Mesenchymal stem cell (in vitro differentiated cells and primary cell): Measurements from ENCODE around the gene SH2D4B.

ENCODE experiments used
- DNase-seq: peaks from one replicate; pipeline ENCODE4 v3.0.0-alpha.2; 2013
- H2AFZ ChIP-seq: one replicate; pipeline ENCODE4 v1.6.1; 2013; ENCODE audit warnings: low read depth, mild to moderate bottlenecking, control low read depth, inconsistent platforms, low read length, moderate library complexity
- H2AK5ac ChIP-seq: 2 replicates; pipeline ENCODE4 v1.6.1; 2013; ENCODE audit warnings: low read length, moderate library complexity, mild to moderate bottlenecking, inconsistent platforms; ENCODE audit not compliant: severe bottlenecking
- H2BK120ac ChIP-seq: one replicate; pipeline ENCODE4 v1.6.1; 2013; ENCODE audit warnings: low read depth, mild to moderate bottlenecking, inconsistent platforms, low read length, moderate library complexity
- H2BK12ac ChIP-seq, 2 experiments: one replicate each; pipeline ENCODE4 v1.6.1; 2013; ENCODE audit warnings: inconsistent platforms in 2 of 2, low read length in 2 of 2, mild to moderate bottlenecking in 2 of 2, moderate library complexity in 2 of 2, control low read depth in 1 of 2
- H2BK15ac ChIP-seq: one replicate; pipeline ENCODE4 v1.6.1; 2013; ENCODE audit warnings: mild to moderate bottlenecking, low read depth, inconsistent platforms; ENCODE audit not compliant: poor library complexity, severe bottlenecking
- H2BK5ac ChIP-seq: 2 replicates; pipeline ENCODE4 v1.6.1; 2013; ENCODE audit warnings: low read depth, mild to moderate bottlenecking, low read length, control low read depth, inconsistent platforms; ENCODE audit not compliant: poor library complexity, severe bottlenecking
- H3K14ac ChIP-seq, 2 experiments: one replicate each; pipeline ENCODE4 v1.6.1; 2013; ENCODE audit warnings: inconsistent platforms in 2 of 2, low read length in 2 of 2, control low read depth in 1 of 2, mild to moderate bottlenecking in 1 of 2, moderate library complexity in 1 of 2
- H3K18ac ChIP-seq, 2 experiments: one replicate each; pipeline ENCODE4 v1.6.1; 2013; ENCODE audit warnings: inconsistent platforms in 2 of 2, low read length in 2 of 2, control low read depth in 1 of 2, low read depth in 1 of 2, mild to moderate bottlenecking in 1 of 2
- H3K23ac ChIP-seq, 2 experiments: one replicate each; pipeline ENCODE4 v1.6.1; 2013; ENCODE audit warnings: inconsistent platforms in 2 of 2, low read length in 2 of 2, mild to moderate bottlenecking in 2 of 2, moderate library complexity in 2 of 2, control low read depth in 1 of 2
- H3K27ac ChIP-seq: 2 replicates; pipeline ENCODE4 v1.5.1; 2013; ENCODE audit warnings: mild to moderate bottlenecking, moderate library complexity, low read length, control low read depth, inconsistent platforms; ENCODE audit not compliant: poor library complexity, severe bottlenecking
- H3K27me3 ChIP-seq, 2 experiments: 2 replicates each; pipeline versions ENCODE4 v1.6.1 to v1.7.0; 2013; ENCODE audit warnings: low read length in 2 of 2, mild to moderate bottlenecking in 2 of 2, moderate library complexity in 2 of 2, control low read depth in 1 of 2, inconsistent platforms in 1 of 2; ENCODE audit not compliant: control insufficient read depth in 1 of 2, insufficient read depth in 1 of 2
- H3K36me3 ChIP-seq, 2 experiments: 2 replicates each; pipeline versions ENCODE4 v1.6.1 to v1.7.0; 2013; ENCODE audit warnings: low read length in 2 of 2, control low read depth in 1 of 2, inconsistent platforms in 1 of 2, low read depth in 1 of 2, mild to moderate bottlenecking in 1 of 2; ENCODE audit not compliant: insufficient read depth in 2 of 2, control insufficient read depth in 1 of 2
- H3K4ac ChIP-seq, 2 experiments: one replicate each; pipeline ENCODE4 v1.6.1; 2013; ENCODE audit warnings: inconsistent platforms in 2 of 2, low read length in 2 of 2, mild to moderate bottlenecking in 2 of 2, moderate library complexity in 2 of 2, control low read depth in 1 of 2, low read depth in 1 of 2
- H3K4me1 ChIP-seq: 2 replicates; pipeline ENCODE4 v1.6.1; 2013; ENCODE audit warnings: low read depth, low read length, control low read depth; ENCODE audit not compliant: control insufficient read depth, insufficient read depth
- H3K4me2 ChIP-seq: 2 replicates; pipeline ENCODE4 v1.6.1; 2013; ENCODE audit warnings: low read length, mild to moderate bottlenecking, inconsistent platforms; ENCODE audit not compliant: poor library complexity, severe bottlenecking
- H3K4me3 ChIP-seq, 2 experiments: 2 replicates each; pipeline versions ENCODE4 v1.5.1 to v1.7.0; 2013; ENCODE audit warnings: low read length in 2 of 2, mild to moderate bottlenecking in 2 of 2, control low read depth in 1 of 2, low read depth in 1 of 2; ENCODE audit not compliant: insufficient read depth in 1 of 2
- H3K79me1 ChIP-seq: replicated peaks from 2 replicates; pipeline ENCODE4 v1.6.1; 2013; ENCODE audit warnings: mild to moderate bottlenecking, control low read depth, low read length, inconsistent platforms; ENCODE audit not compliant: poor library complexity, severe bottlenecking
- H3K9ac ChIP-seq: 2 replicates; pipeline ENCODE4 v1.7.0; 2013; ENCODE audit warnings: mild to moderate bottlenecking, low read length, moderate library complexity
- H3K9me3 ChIP-seq: 2 replicates; pipeline ENCODE4 v1.7.0; 2013; ENCODE audit warnings: mild to moderate bottlenecking, low read length; ENCODE audit not compliant: control insufficient read depth
- H4K8ac ChIP-seq: one replicate; pipeline ENCODE4 v1.6.1; 2013; ENCODE audit warnings: inconsistent platforms, mild to moderate bottlenecking, low read length, moderate library complexity
- H4K91ac ChIP-seq: one replicate; pipeline ENCODE4 v1.6.1; 2013; ENCODE audit warnings: mild to moderate bottlenecking, low read length, inconsistent platforms
- WGBS: methylation state at CpG from one replicate; pipeline ENCODE4 v1.1.7; 2013; ENCODE audit warnings: mixed read lengths; 5-methylcytosine and 5-hydroxymethylcytosine counted together

SH2D4B gene

DNA sequence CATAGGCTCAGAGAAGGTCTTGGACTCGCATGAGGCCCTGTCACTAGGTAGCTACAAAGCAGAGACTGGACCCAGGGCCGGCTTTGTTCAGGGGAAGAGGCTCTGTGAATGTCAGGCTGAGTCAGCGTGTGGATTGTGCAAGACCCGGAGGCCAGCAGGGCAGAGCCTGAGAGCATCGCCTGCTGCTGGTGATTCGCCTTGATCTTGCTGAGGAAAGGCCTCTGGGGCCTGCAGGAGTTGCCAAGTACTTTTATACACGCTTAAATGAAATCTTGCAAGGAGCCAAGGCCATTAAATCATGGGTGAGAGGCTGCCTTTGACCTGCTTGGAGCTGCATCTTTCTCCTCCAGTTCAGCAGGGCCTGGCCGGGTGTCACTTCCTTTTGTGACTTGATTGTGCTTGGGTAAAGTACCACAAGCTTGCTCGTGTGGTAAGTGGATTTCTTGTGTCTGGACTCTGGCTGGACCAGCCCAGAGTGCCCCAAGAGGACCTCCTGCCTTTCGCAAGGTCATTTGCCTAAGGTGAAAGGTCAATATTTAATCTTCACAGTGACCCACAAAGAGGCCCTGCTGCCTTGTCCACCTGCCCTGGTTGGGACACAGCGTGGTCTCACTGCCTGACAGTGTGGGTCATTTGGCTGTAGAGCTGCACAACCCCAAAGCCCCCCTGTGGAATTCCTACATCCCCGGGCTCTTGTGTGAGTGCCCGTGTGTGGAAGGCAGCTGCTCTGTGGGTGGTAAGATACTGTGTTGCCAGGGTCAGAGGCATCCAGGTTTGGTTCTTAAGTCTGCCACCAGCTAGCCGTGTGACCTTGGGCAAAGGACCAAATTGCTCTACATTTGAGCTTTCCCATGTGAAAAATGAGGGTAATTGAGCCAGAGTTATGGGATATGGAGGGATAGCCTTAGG lies 38.6 kb upstream of the SH2D4B start:
- H2BK5ac ChIP-seq = peak overlapping the region; percentile 66
- H2AFZ ChIP-seq = no peak overlapping the region
- H3K79me1 ChIP-seq = no peaks in the 10 kb centered on the region
- no peaks in the 10 kb centered on the region for H3K9me3 ChIP-seq
- peaks cover 14 to 30% of the 10 kb centered on the region in 2 experiments for H3K36me3 ChIP-seq
- H3K4ac ChIP-seq = peak overlapping the region; percentile 77 to 85
- H2BK12ac ChIP-seq = peak overlapping the region; percentile 29 to 92
- no peaks in the 10 kb centered on the region for H3K27me3 ChIP-seq
- peak overlapping the region in 1 of 2 experiments; percentile 59 for H3K14ac ChIP-seq
- H3K4me1 ChIP-seq = peaks cover 61% of the 10 kb centered on the region
- peak; percentile 98 for DNase-seq
- peak overlapping the region; percentile 58 for H2BK15ac ChIP-seq
- H4K91ac ChIP-seq = peak overlapping the region; percentile 95
- peak overlapping the region; percentile 99 for H2AK5ac ChIP-seq
- H4K8ac ChIP-seq = peak overlapping the region; percentile 93
- WGBS = 27% methylated on average over 14 of the region's 14 CpGs
- peak overlapping the region; percentile 83 for H3K9ac ChIP-seq
- peak overlapping the region; percentile 13 to 63 for H3K23ac ChIP-seq
- H3K18ac ChIP-seq = peak overlapping the region; percentile 82 to 89
- peak overlapping the region in 1 of 2 experiments; percentile 54 for H3K4me3 ChIP-seq
- peak overlapping the region; percentile 82 for H2BK120ac ChIP-seq
- no peak overlapping the region for H3K4me2 ChIP-seq
- H3K27ac ChIP-seq = peak overlapping the region; percentile 81

DNA sequence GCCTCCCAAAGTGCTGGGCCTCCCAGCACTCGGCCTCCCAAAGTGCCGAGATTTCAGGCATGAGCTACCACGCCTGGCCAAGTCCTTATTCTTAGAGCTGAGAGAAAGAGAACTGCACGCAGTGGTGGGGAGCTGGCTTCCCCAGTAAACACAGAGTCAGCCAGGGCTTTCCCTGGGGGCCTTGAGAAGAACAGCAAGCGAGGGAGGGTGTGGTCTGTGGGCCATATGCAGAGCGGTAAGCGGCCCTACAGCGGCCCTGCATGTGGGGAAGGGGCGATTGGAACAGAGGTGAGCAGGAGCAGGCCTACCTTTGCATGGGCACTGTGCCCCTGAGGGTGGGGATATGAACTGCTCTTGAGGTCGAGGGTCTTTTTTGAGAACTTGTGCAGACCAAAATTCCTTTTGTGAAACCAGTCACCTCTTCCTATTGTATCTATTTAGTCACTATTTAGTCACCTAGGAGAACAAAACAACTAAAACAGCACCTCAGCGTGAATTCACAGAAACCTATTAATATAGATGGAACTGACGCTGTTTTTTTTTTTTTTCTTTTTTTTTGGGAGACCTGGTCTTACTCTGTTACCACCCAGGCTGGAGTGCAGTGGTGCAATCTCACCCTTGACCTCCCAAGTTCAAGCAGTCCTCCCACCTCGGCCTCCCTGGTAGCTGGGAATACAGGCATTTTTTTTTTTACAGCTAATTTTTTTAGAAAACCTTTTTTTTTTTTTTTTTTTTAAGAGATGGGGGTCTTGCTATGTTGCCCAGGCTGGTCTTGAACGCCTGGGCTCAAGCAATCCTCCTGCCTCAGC lies 36.9 kb upstream of the SH2D4B start:
- no peak overlapping the region for H2BK5ac ChIP-seq
- no peaks in the 10 kb centered on the region for H3K9me3 ChIP-seq
- H3K4me1 ChIP-seq = peaks cover 71% of the 10 kb centered on the region
- peak overlapping the region; percentile 2 for H2AK5ac ChIP-seq
- H4K91ac ChIP-seq = no peak overlapping the region
- peak overlapping the region; percentile 51 for H4K8ac ChIP-seq
- H3K23ac ChIP-seq = no peak overlapping the region
- no peak overlapping the region for H3K4me2 ChIP-seq
- H3K36me3 ChIP-seq = peaks cover 10 to 30% of the 10 kb centered on the region in 2 experiments
- H3K14ac ChIP-seq = no peak overlapping the region
- DNase-seq = no peak
- H2BK15ac ChIP-seq = peak overlapping the region; percentile 60
- H3K18ac ChIP-seq = peak overlapping the region; percentile 55 to 75
- H3K27me3 ChIP-seq = no peaks in the 10 kb centered on the region
- no peaks in the 10 kb centered on the region for H3K79me1 ChIP-seq
- peak overlapping the region in 1 of 2 experiments; percentile 11 for H3K4me3 ChIP-seq
- peak overlapping the region; percentile 33 to 45 for H2BK12ac ChIP-seq
- no peak overlapping the region for H2BK120ac ChIP-seq
- WGBS = 91% methylated on average over 11 of the region's 14 CpGs
- peak overlapping the region; percentile 99 for H3K27ac ChIP-seq
- peak overlapping the region; percentile 55 for H3K9ac ChIP-seq
- H2AFZ ChIP-seq = no peak overlapping the region
- peak overlapping the region; percentile 57 to 71 for H3K4ac ChIP-seq

DNA sequence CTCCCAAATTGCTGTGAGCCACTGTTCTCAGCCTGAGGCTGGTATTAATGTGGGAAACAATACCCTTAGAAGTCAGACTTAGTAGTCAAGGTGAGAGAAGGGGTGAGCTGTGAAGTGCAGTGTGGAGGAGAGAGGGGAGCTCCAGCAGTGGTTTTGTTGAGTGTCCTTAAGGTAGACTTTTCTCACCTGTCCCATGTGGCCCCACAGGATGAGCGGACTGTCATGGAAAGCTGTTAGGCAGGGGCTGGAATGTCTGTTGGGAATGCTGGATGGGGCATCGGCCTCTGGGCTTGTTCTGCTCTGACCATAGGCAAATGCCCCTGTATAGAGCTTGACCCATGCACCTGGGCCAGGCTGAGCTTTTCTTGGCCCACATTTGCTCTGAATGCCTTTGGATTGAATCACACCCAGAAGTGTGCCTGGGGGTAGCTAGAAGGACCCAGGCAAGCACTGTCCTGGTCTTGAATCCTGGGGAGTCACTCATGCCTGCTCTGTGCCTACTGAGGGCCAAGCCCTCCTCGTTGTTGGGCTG lies 36.3 kb upstream of the SH2D4B start:
- H3K27me3 ChIP-seq = no peaks in the 10 kb centered on the region
- H3K36me3 ChIP-seq = peaks cover 6 to 30% of the 10 kb centered on the region in 2 experiments
- H4K8ac ChIP-seq = peak overlapping the region; percentile 66
- no peak for DNase-seq
- peak overlapping the region; percentile 10 for H2BK5ac ChIP-seq
- H3K79me1 ChIP-seq = no peaks in the 10 kb centered on the region
- no peak overlapping the region for H3K23ac ChIP-seq
- peak overlapping the region in 1 of 2 experiments; percentile 61 for H3K14ac ChIP-seq
- peak overlapping the region in 1 of 2 experiments; percentile 25 for H3K4me3 ChIP-seq
- peak overlapping the region in 1 of 2 experiments; percentile 88 for H2BK12ac ChIP-seq
- no peak overlapping the region for H2AFZ ChIP-seq
- H3K18ac ChIP-seq = peak overlapping the region; percentile 2 to 55
- peaks cover 72% of the 10 kb centered on the region for H3K4me1 ChIP-seq
- no peak overlapping the region for H3K4me2 ChIP-seq
- no peaks in the 10 kb centered on the region for H3K9me3 ChIP-seq
- H2BK15ac ChIP-seq = peak overlapping the region; percentile 30
- WGBS = 92% methylated on average over 3 of the region's 3 CpGs
- peak overlapping the region; percentile 99 for H3K27ac ChIP-seq
- H3K4ac ChIP-seq = peak overlapping the region in 1 of 2 experiments; percentile 36
- H3K9ac ChIP-seq = peak overlapping the region; percentile 55
- no peak overlapping the region for H2BK120ac ChIP-seq
- H2AK5ac ChIP-seq = peak overlapping the region; percentile 78
- H4K91ac ChIP-seq = peak overlapping the region; percentile 28
